ENCODE measurements around the gene MECR. TPM values are rescaled to one million over a fixed set of nuclear protein-coding genes. Genes with fewer than 3 reads are reported as not detected.

Gene MECR
- total RNA-seq, 1 donor, result 23.5 TPM

- H3K4me1 ChIP-seq (ENCODE audit: insufficient read depth, low read length), result peaks cover 24% of the 10 kb centered on the region
- H3K4me2 ChIP-seq (ENCODE audit: insufficient read depth, low read length), result no peak overlapping the region
- no peak for TF ChIP-seq CTCF (IDR thresholded peaks at IDR 0.05; ENCODE audit: extremely low read depth, low read depth, low read length)
- no peak overlapping the region for H3K4me3 ChIP-seq (ENCODE audit: insufficient read depth, low read length)
- H3K27ac ChIP-seq (ENCODE audit: low read depth, low read length), result no peak overlapping the region
- peaks cover 22% of the 10 kb centered on the region for H3K79me2 ChIP-seq (ENCODE audit: insufficient read depth, low read length)
- no peaks in the 10 kb centered on the region for H4K20me1 ChIP-seq (ENCODE audit: insufficient read depth, low read length)
- no peaks in the 10 kb centered on the region for H3K9me3 ChIP-seq (ENCODE audit: low read depth, low read length)
- no peak overlapping the region for H2AFZ ChIP-seq (ENCODE audit: low read length)
- peaks cover 12% of the 10 kb centered on the region for H3K27me3 ChIP-seq (ENCODE audit: insufficient read depth, low read length)
- DNase-seq (ENCODE audit: insufficient read length, low spot score, missing footprints), result peak; percentile 32
- no peaks in the 10 kb centered on the region for H3K36me3 ChIP-seq (ENCODE audit: insufficient read depth, low read length)
Observed at GRCh38 chr1:29232387-29232786, 1.7 kb upstream of the MECR start.

- H3K79me2 ChIP-seq (ENCODE audit: insufficient read depth, low read length), result peaks cover 23% of the 10 kb centered on the region
- DNase-seq (ENCODE audit: insufficient read length, low spot score, missing footprints), result no peak
Observed at GRCh38 chr1:29230204-29230552, 556 bp downstream of the MECR start.

GRCh38 chr1:29227511-29227910 lies 3.2 kb downstream of the MECR start:
- H3K4me3 ChIP-seq (ENCODE audit: insufficient read depth, low read length), result no peak overlapping the region
- TF ChIP-seq CTCF (IDR thresholded peaks at IDR 0.05; ENCODE audit: extremely low read depth, low read depth, low read length), result no peak
- H3K27me3 ChIP-seq (ENCODE audit: insufficient read depth, low read length), result no peaks in the 10 kb centered on the region
- H3K79me2 ChIP-seq (ENCODE audit: insufficient read depth, low read length), result peaks cover 26% of the 10 kb centered on the region
- no peaks in the 10 kb centered on the region for H3K9me3 ChIP-seq (ENCODE audit: low read depth, low read length)
- no peak for DNase-seq (ENCODE audit: insufficient read length, low spot score, missing footprints)
- no peak overlapping the region for H3K4me2 ChIP-seq (ENCODE audit: insufficient read depth, low read length)
- H3K27ac ChIP-seq (ENCODE audit: low read depth, low read length), result no peak overlapping the region
- H4K20me1 ChIP-seq (ENCODE audit: insufficient read depth, low read length), result peaks cover 6% of the 10 kb centered on the region
- H3K36me3 ChIP-seq (ENCODE audit: insufficient read depth, low read length), result peaks cover 8% of the 10 kb centered on the region
- no peak overlapping the region for H2AFZ ChIP-seq (ENCODE audit: low read length)
- H3K4me1 ChIP-seq (ENCODE audit: insufficient read depth, low read length), result peaks cover 14% of the 10 kb centered on the region

More at GRCh38 chr1:29230204-29230552, 556 bp downstream of the MECR start:
- H3K4me3 ChIP-seq (ENCODE audit: insufficient read depth, low read length), result peak overlapping the region; percentile 95
- peak overlapping the region; percentile 88 for H3K4me2 ChIP-seq (ENCODE audit: insufficient read depth, low read length)
- H2AFZ ChIP-seq (ENCODE audit: low read length), result peak overlapping the region; percentile 97
- no peaks in the 10 kb centered on the region for H4K20me1 ChIP-seq (ENCODE audit: insufficient read depth, low read length)
- no peaks in the 10 kb centered on the region for H3K9me3 ChIP-seq (ENCODE audit: low read depth, low read length)
- H3K27ac ChIP-seq (ENCODE audit: low read depth, low read length), result peak overlapping the region; percentile 74
- no peak for TF ChIP-seq CTCF (IDR thresholded peaks at IDR 0.05; ENCODE audit: extremely low read depth, low read depth, low read length)
- no peaks in the 10 kb centered on the region for H3K36me3 ChIP-seq (ENCODE audit: insufficient read depth, low read length)
- H3K27me3 ChIP-seq (ENCODE audit: insufficient read depth, low read length), result no peaks in the 10 kb centered on the region
- H3K4me1 ChIP-seq (ENCODE audit: insufficient read depth, low read length), result peaks cover 14% of the 10 kb centered on the region

- Histone ChIP-seq H3K36me3 (ENCODE audit: insufficient read depth, low read length) (peaks cover 13% of the 10 kb centered on the region), H3K27me3 (ENCODE audit: insufficient read depth, low read length) (no peaks in the 10 kb centered on the region), H3K4me1 (ENCODE audit: insufficient read depth, low read length) (peaks cover 10% of the 10 kb centered on the region), H3K4me2 (ENCODE audit: insufficient read depth, low read length) (no peak overlapping the region), H3K4me3 (ENCODE audit: insufficient read depth, low read length) (no peak overlapping the region), H3K9me3 (ENCODE audit: low read depth, low read length) (no peaks in the 10 kb centered on the region), H3K79me2 (ENCODE audit: insufficient read depth, low read length) (peaks cover 23% of the 10 kb centered on the region), H4K20me1 (ENCODE audit: insufficient read depth, low read length) (peaks cover 6% of the 10 kb centered on the region), H2AFZ (ENCODE audit: low read length) (no peak overlapping the region), H3K27ac (ENCODE audit: low read depth, low read length) (no peak overlapping the region)
- no peak for TF ChIP-seq CTCF (IDR thresholded peaks at IDR 0.05; ENCODE audit: extremely low read depth, low read depth, low read length)
- DNase-seq (ENCODE audit: insufficient read length, low spot score, missing footprints), result no peak
Observed at GRCh38 chr1:29225361-29225760, 5.4 kb downstream of the MECR start.

Measured in osteoblast (primary cell).